Measurements from ENCODE around the gene ANHX.
"Not testable (repeated sequence)": the region's sequence is repeated elsewhere in the genome, so short reads cannot be mapped to it uniquely, and the experiment has no call there.

Gene ANHX

GRCh38 chr12:133235401-133236112, at the start of gene ANHX:
ANHX (minus strand) TSS chr12:133235877; CDS start chr12:133234356, 1,521 bp downstream.
- no peak for DNase-seq (ENCODE audit: insufficient read length, low spot score)
- FAIRE-seq = no peak

GRCh38 chr12:133264668-133265067, 29.0 kb upstream of the ANHX start:
- FAIRE-seq; DNase-seq (ENCODE audit: insufficient read length, low spot score): not testable (repeated sequence)

- DNase-seq (ENCODE audit: insufficient read length, low spot score) = no peak
- FAIRE-seq = no peak
Measured at GRCh38 chr12:133264173-133264572, 28.5 kb upstream of the ANHX start.

- no peak for FAIRE-seq
- DNase-seq (ENCODE audit: insufficient read length, low spot score) = no peak
Measured at GRCh38 chr12:133256321-133256720, 20.6 kb upstream of the ANHX start.

- not testable (repeated sequence) for FAIRE-seq; DNase-seq (ENCODE audit: insufficient read length, low spot score)
Measured at GRCh38 chr12:133255833-133256232, 20.2 kb upstream of the ANHX start.

GRCh38 chr12:133251732-133252131, 16.1 kb upstream of the ANHX start:
- FAIRE-seq = no peak
- no peak for DNase-seq (ENCODE audit: insufficient read length, low spot score)

- FAIRE-seq = no peak
Measured at GRCh38 chr12:133236556-133236955, 879 bp upstream of the ANHX start.

GRCh38 chr12:133236144-133236543, 467 bp upstream of the ANHX start:
- DNase-seq (ENCODE audit: insufficient read length, low spot score) (no peak), FAIRE-seq (no peak)

More at GRCh38 chr12:133236556-133236955, 879 bp upstream of the ANHX start:
- no peak for DNase-seq (ENCODE audit: insufficient read length, low spot score)

- FAIRE-seq (no peak), DNase-seq (ENCODE audit: insufficient read length, low spot score) (no peak)
Measured at GRCh38 chr12:133234971-133235370, 706 bp downstream of the ANHX start.

- DNase-seq (ENCODE audit: insufficient read length, low spot score) (no peak), FAIRE-seq (no peak)
Measured at GRCh38 chr12:133233993-133234564, 1.6 kb downstream of the ANHX start.

GRCh38 chr12:133233006-133233405, 2.7 kb downstream of the ANHX start:
- no peak for DNase-seq (ENCODE audit: insufficient read length, low spot score)

GRCh38 chr12:133231001-133231400, 4.7 kb downstream of the ANHX start:
- FAIRE-seq = no peak
- no peak for DNase-seq (ENCODE audit: insufficient read length, low spot score)

More at GRCh38 chr12:133233006-133233405, 2.7 kb downstream of the ANHX start:
- no peak for FAIRE-seq

- FAIRE-seq = no peak
- DNase-seq (ENCODE audit: insufficient read length, low spot score) = no peak
Measured at GRCh38 chr12:133227281-133227852, 8.3 kb downstream of the ANHX start.

GRCh38 chr12:133226690-133227089, 9.0 kb downstream of the ANHX start:
- DNase-seq (ENCODE audit: insufficient read length, low spot score) (no peak), FAIRE-seq (no peak)

- FAIRE-seq = no peak
Measured at GRCh38 chr12:133225527-133225926, 10.2 kb downstream of the ANHX start.

GRCh38 chr12:133222211-133222610, 13.5 kb downstream of the ANHX start:
- no peak for FAIRE-seq
- no peak for DNase-seq (ENCODE audit: insufficient read length, low spot score)

More at GRCh38 chr12:133225527-133225926, 10.2 kb downstream of the ANHX start:
- no peak for DNase-seq (ENCODE audit: insufficient read length, low spot score)

- DNase-seq (ENCODE audit: insufficient read length, low spot score) = no peak
- FAIRE-seq = no peak
Measured at GRCh38 chr12:133221241-133221640, 14.4 kb downstream of the ANHX start.

GRCh38 chr12:133220521-133220920, 15.2 kb downstream of the ANHX start:
- DNase-seq (ENCODE audit: insufficient read length, low spot score) (no peak), FAIRE-seq (no peak)

- DNase-seq (ENCODE audit: insufficient read length, low spot score) (no peak), FAIRE-seq (no peak)
Measured at GRCh38 chr12:133217219-133217618, 18.5 kb downstream of the ANHX start.

GRCh38 chr12:133215724-133216123, 20.0 kb downstream of the ANHX start:
- FAIRE-seq (no peak), DNase-seq (ENCODE audit: insufficient read length, low spot score) (no peak)

- FAIRE-seq (no peak), DNase-seq (ENCODE audit: insufficient read length, low spot score) (no peak)
Measured at GRCh38 chr12:133206390-133206789, 29.3 kb downstream of the ANHX start.

GRCh38 chr12:133204264-133204603, 31.4 kb downstream of the ANHX start:
- FAIRE-seq (no peak), DNase-seq (ENCODE audit: insufficient read length, low spot score) (no peak)
